Prostate gland (tissue), 2 donors: ENCODE results near the gene SLC2A8. TPM values are rescaled to one million over a fixed set of nuclear protein-coding genes. Genes with fewer than 3 reads are reported as not detected.

Experiments used
- DNase-seq: peaks from one replicate; pipeline ENCODE4 v3.0.0-alpha.2; 2019; ENCODE audit warnings: low spot score
- H3K27ac ChIP-seq, 2 donors: fragments of 200-600 bp; sonication (generic); 2 replicates each; pipeline ENCODE4 v1.5.1; 2017 to 2019
- H3K27me3 ChIP-seq: fragments of 200-600 bp; sonication (generic); replicated peaks from 2 replicates; pipeline ENCODE4 v1.5.1; 2019; ENCODE audit not compliant: insufficient read depth
- H3K36me3 ChIP-seq, 2 donors: fragments of 200-600 bp; sonication (generic); 1 replicate in 1 of 2; 2 replicates in 1 of 2; pipeline versions ENCODE4 v1.5.1 to v1.8.1; 2017 to 2019
- H3K4me1 ChIP-seq: fragments of 200-600 bp; sonication (generic); replicated peaks from 2 replicates; pipeline ENCODE4 v1.5.1; 2019
- H3K4me3 ChIP-seq, 2 donors: fragments of 200-600 bp; sonication (generic); 2 replicates each; pipeline ENCODE4 v1.5.1; 2017 to 2019
- H3K9me3 ChIP-seq: fragments of 200-600 bp; sonication (generic); 2 replicates; pipeline ENCODE4 v1.5.1; 2017
- POLR2A ChIP-seq: fragments of 450-650 bp; IDR thresholded peaks from one replicate; pipeline ENCODE4 v1.6.1; 2016; ENCODE audit warnings: antibody characterized with exemption, mild to moderate bottlenecking
- POLR2AphosphoS5 ChIP-seq: sonication (generic); formaldehyde crosslinking; IDR thresholded peaks from one replicate; pipeline ENCODE4 v1.6.1; 2017; ENCODE audit warnings: antibody characterized with exemption
- WGBS: methylation state at CpG from one replicate; pipeline ENCODE4 v1.1.5; 2018; 5-methylcytosine and 5-hydroxymethylcytosine counted together
- intact Hi-C: fragments of 100-400 bp; cut with DNase I; formaldehyde crosslinking; loops from one replicate; pipeline ENCODE4 v1.14.2; 2022
- total RNA-seq, 2 donors: library from RNA; depleted of rRNA; stranded (reverse); fragments of >200 nt; gene quantifications; one replicate each; pipeline ENCODE4 v1.1.0, GENCODE V29; 2016
- TF ChIP-seq, protein P1 (sequence below), 4 experiments: fragments of 200-600 bp in 2 of 4; fragments of 450-650 bp in 2 of 4; sonication (generic) in 2 of 4; IDR thresholded peaks; 1 replicate in 3 of 4; 2 replicates in 1 of 4; pipeline ENCODE4 v1.5.1; 2016 to 2019; ENCODE audit warnings: antibody characterized with exemption in 4 of 4, mild to moderate bottlenecking in 2 of 4, moderate library complexity in 2 of 4

SLC2A8 gene
- total RNA-seq, 2 donors from 2014 or later = 29.3 to 69.3 TPM

- intact Hi-C loops = no loop called here
- DNase-seq = no peak
- Histone ChIP-seq H3K27me3 (no peaks in the 10 kb centered on the region), H3K9me3 (no peaks in the 10 kb centered on the region), H3K36me3 (no peaks in the 10 kb centered on the region), H3K4me1 (no peaks in the 10 kb centered on the region), H3K27ac (no peak overlapping the region), H3K4me3 (no peak overlapping the region)
- TF ChIP-seq POLR2A (no peak), POLR2AphosphoS5 (no peak)
- TF ChIP-seq, protein P1, sequence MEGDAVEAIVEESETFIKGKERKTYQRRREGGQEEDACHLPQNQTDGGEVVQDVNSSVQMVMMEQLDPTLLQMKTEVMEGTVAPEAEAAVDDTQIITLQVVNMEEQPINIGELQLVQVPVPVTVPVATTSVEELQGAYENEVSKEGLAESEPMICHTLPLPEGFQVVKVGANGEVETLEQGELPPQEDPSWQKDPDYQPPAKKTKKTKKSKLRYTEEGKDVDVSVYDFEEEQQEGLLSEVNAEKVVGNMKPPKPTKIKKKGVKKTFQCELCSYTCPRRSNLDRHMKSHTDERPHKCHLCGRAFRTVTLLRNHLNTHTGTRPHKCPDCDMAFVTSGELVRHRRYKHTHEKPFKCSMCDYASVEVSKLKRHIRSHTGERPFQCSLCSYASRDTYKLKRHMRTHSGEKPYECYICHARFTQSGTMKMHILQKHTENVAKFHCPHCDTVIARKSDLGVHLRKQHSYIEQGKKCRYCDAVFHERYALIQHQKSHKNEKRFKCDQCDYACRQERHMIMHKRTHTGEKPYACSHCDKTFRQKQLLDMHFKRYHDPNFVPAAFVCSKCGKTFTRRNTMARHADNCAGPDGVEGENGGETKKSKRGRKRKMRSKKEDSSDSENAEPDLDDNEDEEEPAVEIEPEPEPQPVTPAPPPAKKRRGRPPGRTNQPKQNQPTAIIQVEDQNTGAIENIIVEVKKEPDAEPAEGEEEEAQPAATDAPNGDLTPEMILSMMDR (IDR thresholded peaks at IDR 0.05) = no peak
- WGBS = 84% methylated on average over 13 of the region's 13 CpGs
Observed at GRCh38 chr9:127370672-127371648, 26.0 kb upstream of the SLC2A8 start.

DNA sequence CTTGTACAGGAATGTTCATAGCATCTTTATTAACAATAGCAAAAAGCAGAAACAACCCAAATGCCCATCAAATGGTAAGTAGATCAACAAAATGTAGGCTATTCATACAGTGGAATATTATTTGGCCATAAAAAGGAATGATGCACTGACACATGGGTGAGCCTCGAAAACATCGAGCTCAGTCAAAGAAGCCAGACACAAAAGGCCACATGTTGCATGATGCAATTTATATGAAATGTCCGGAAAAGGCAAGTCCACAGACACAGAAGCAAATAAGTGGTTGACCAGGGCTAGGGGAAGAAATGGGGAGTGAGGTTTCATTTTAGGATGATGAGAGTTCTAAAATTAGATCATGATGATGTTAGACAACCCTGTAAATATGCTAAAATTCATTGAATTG lies 16.5 kb upstream of the SLC2A8 start:
- Histone ChIP-seq H3K9me3 (no peaks in the 10 kb centered on the region), H3K4me3 (no peak overlapping the region), H3K27ac (no peak overlapping the region), H3K27me3 (no peaks in the 10 kb centered on the region), H3K36me3 (no peaks in the 10 kb centered on the region), H3K4me1 (no peaks in the 10 kb centered on the region)
- intact Hi-C loops = no loop called here
- 97% methylated on average over 3 of the region's 3 CpGs for WGBS
- TF ChIP-seq, protein P1 (IDR thresholded peaks at IDR 0.05) = no peak
- no peak for TF ChIP-seq POLR2AphosphoS5
- TF ChIP-seq POLR2A = no peak
- no peak for DNase-seq

DNA sequence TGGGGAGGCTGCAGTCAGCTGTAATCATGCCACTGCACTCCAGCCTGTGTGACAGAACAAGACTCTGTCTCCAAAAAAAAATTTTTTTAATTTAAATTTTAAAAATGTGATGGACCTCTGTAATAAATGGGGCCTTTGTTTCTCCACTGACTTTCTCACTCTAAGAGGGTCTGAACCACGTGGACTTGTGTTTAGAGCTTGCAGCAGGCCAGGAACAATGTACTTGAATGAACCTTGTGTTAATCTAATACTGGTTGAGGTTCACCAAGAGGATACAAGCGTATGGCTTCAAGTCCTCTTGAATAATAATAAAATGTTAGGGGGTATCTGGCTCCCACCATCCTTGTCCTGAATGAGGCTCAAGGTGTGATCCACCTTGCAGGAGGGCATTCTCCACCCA lies 14.4 kb upstream of the SLC2A8 start:
- Histone ChIP-seq H3K4me1 (no peaks in the 10 kb centered on the region), H3K27ac (no peak overlapping the region), H3K4me3 (no peak overlapping the region), H3K36me3 (no peaks in the 10 kb centered on the region), H3K27me3 (no peaks in the 10 kb centered on the region), H3K9me3 (no peaks in the 10 kb centered on the region)
- no peak for DNase-seq
- intact Hi-C loops = no loop called here
- TF ChIP-seq POLR2A = no peak
- TF ChIP-seq POLR2AphosphoS5 = no peak
- TF ChIP-seq, protein P1 (IDR thresholded peaks at IDR 0.05) = no peak
- WGBS = 87% methylated on average over 2 of the region's 2 CpGs

GRCh38 chr9:127384016-127384730 lies 12.8 kb upstream of the SLC2A8 start:
- H3K4me1 ChIP-seq = no peaks in the 10 kb centered on the region
- intact Hi-C loops = no loop called here
- DNase-seq = no peak
- H3K27ac ChIP-seq = no peak overlapping the region
- WGBS = 69% methylated on average over 11 of the region's 11 CpGs
- no peaks in the 10 kb centered on the region for H3K27me3 ChIP-seq
- TF ChIP-seq POLR2AphosphoS5 = no peak
- TF ChIP-seq POLR2A = no peak
- TF ChIP-seq, protein P1 (IDR thresholded peaks at IDR 0.05) = no peak
- no peaks in the 10 kb centered on the region for H3K9me3 ChIP-seq
- H3K36me3 ChIP-seq = no peaks in the 10 kb centered on the region
- no peak overlapping the region for H3K4me3 ChIP-seq
